IMR-90 (cell line): ENCODE results near the gene CWC27. TPM values are rescaled to one million over a fixed set of nuclear protein-coding genes. Genes with fewer than 3 reads are reported as not detected.

ENCODE experiments used
- ATAC-seq: fragments of 200-7000 bp; cut with Tn5 transposase; 2 replicates; pipeline ENCODE4 v1.9.1; 2020; ENCODE audit warnings: low read depth, mild to moderate bottlenecking, moderate library complexity
- BruUV-seq: library from RNA; stranded (reverse); fragments of 400-500 nt; replicated peaks from 2 replicates; lab custom pipeline; 2021; lab: Mats Ljungman, UMichigan
- CTCF ChIA-PET: fragments of 300-600 bp; formaldehyde crosslinking; extraction: SDS; loops from one replicate; lab custom pipeline; 2021; ENCODE audit warnings: antibody characterized with exemption; lab: Yijun Ruan, JAX
- POLR2A ChIA-PET: fragments of 300-600 bp; sonication (Branson Sonifier 250); formaldehyde crosslinking; loops from one replicate; lab custom pipeline; 2022; ENCODE audit warnings: antibody characterized with exemption; ENCODE audit not compliant: unreplicated experiment; lab: Charles Lee
- DNase-seq: peaks from one replicate; pipeline ENCODE4 v3.0.0; 2013
- H2AFZ ChIP-seq: replicated peaks from 2 replicates; pipeline ENCODE3; 2013; ENCODE audit warnings: low read length, mild to moderate bottlenecking; ENCODE audit not compliant: poor library complexity
- H2AK5ac ChIP-seq: 2 replicates; pipeline ENCODE4 v1.6.1; 2013; ENCODE audit warnings: low read depth, low read length, inconsistent platforms
- H2AK9ac ChIP-seq: replicated peaks from 2 replicates; pipeline ENCODE3; 2013; ENCODE audit warnings: mild to moderate bottlenecking, low read depth, low read length, moderate library complexity; ENCODE audit not compliant: poor library complexity
- H2BK120ac ChIP-seq: 2 replicates; pipeline ENCODE4 v1.6.1; 2013; ENCODE audit warnings: low read depth, low read length, inconsistent platforms
- H2BK15ac ChIP-seq: 3 replicates; pipeline ENCODE4 v1.6.1; 2013; ENCODE audit warnings: low read depth, low read length, inconsistent platforms
- H2BK20ac ChIP-seq: 2 replicates; pipeline ENCODE4 v1.6.1; 2013; ENCODE audit warnings: low read depth, mild to moderate bottlenecking, inconsistent platforms, low read length, moderate library complexity
- H2BK5ac ChIP-seq: 2 replicates; pipeline ENCODE4 v1.6.1; 2013; ENCODE audit warnings: mild to moderate bottlenecking, low read depth, low read length, inconsistent platforms; ENCODE audit not compliant: poor library complexity, severe bottlenecking
- H3K14ac ChIP-seq: replicated peaks from 2 replicates; pipeline ENCODE4 v1.6.1; 2013; ENCODE audit warnings: low read depth, low read length, inconsistent platforms
- H3K18ac ChIP-seq: 2 replicates; pipeline ENCODE4 v1.6.1; 2013; ENCODE audit warnings: low read depth, low read length, control low read depth
- H3K23ac ChIP-seq: 2 replicates; pipeline ENCODE4 v1.6.1; 2013; ENCODE audit warnings: low read depth, low read length, inconsistent platforms
- H3K27ac ChIP-seq: 2 replicates; pipeline ENCODE4 v1.5.1; 2013; ENCODE audit warnings: mild to moderate bottlenecking, control low read depth, low read length; ENCODE audit not compliant: insufficient read depth
- H3K27me3 ChIP-seq: 2 replicates; pipeline ENCODE4 v1.6.1; 2013; ENCODE audit warnings: low read length; ENCODE audit not compliant: control insufficient read depth, insufficient read depth
- H3K36me3 ChIP-seq: 2 replicates; pipeline ENCODE4 v1.6.1; 2013; ENCODE audit warnings: low read length, mixed read lengths; ENCODE audit not compliant: control insufficient read depth, insufficient read depth
- H3K4ac ChIP-seq: 2 replicates; pipeline ENCODE4 v1.6.1; 2013; ENCODE audit warnings: low read depth, low read length, inconsistent platforms
- H3K4me1 ChIP-seq: 2 replicates; pipeline ENCODE4 v1.6.1; 2013; ENCODE audit warnings: low read length, mixed read lengths; ENCODE audit not compliant: control insufficient read depth, insufficient read depth
- H3K4me2 ChIP-seq: 2 replicates; pipeline ENCODE4 v1.6.1; 2013; ENCODE audit warnings: low read depth, mild to moderate bottlenecking, control low read depth, low read length, moderate library complexity
- H3K4me3 ChIP-seq: 2 replicates; pipeline ENCODE4 v1.5.1; 2013; ENCODE audit warnings: low read depth, mild to moderate bottlenecking, control low read depth, low read length, moderate library complexity; ENCODE audit not compliant: insufficient read depth
- H3K56ac ChIP-seq: 2 replicates; pipeline ENCODE4 v1.6.1; 2013; ENCODE audit warnings: low read length, inconsistent platforms; ENCODE audit not compliant: insufficient read depth; ENCODE audit errors: extremely low read depth
- H3K79me1 ChIP-seq, 2 experiments: 2 replicates each; pipeline ENCODE4 v1.6.1; 2013; ENCODE audit warnings: low read length in 2 of 2, inconsistent platforms in 1 of 2, low read depth in 1 of 2
- H3K9ac ChIP-seq: 2 replicates; pipeline ENCODE4 v1.6.1; 2013; ENCODE audit warnings: low read depth, low read length, control low read depth
- H3K9me1 ChIP-seq: 2 replicates; pipeline ENCODE4 v1.6.1; 2013; ENCODE audit warnings: low read length, inconsistent platforms; ENCODE audit not compliant: insufficient read depth
- H3K9me3 ChIP-seq: 2 replicates; pipeline ENCODE4 v1.6.1; 2013; ENCODE audit warnings: low read length; ENCODE audit not compliant: control insufficient read depth, insufficient read depth
- H4K20me1 ChIP-seq: 2 replicates; pipeline ENCODE4 v1.6.1; 2013; ENCODE audit warnings: low read length, inconsistent platforms; ENCODE audit not compliant: insufficient read depth
- H4K5ac ChIP-seq: 2 replicates; pipeline ENCODE4 v1.6.1; 2013; ENCODE audit warnings: mild to moderate bottlenecking, low read depth, low read length, control low read depth
- H4K8ac ChIP-seq, 2 experiments: 2 replicates each; pipeline ENCODE4 v1.6.1; 2013; ENCODE audit warnings: low read depth in 2 of 2, low read length in 2 of 2, control low read depth in 1 of 2, inconsistent platforms in 1 of 2
- H4K91ac ChIP-seq: 2 replicates; pipeline ENCODE4 v1.6.1; 2013; ENCODE audit warnings: low read depth, low read length, inconsistent platforms; ENCODE audit not compliant: insufficient read depth
- BHLHE40 ChIP-seq: fragments of 150-350 bp; IDR thresholded peaks from 2 replicates; pipeline ENCODE4 v1.6.1; 2016; ENCODE audit warnings: mild to moderate bottlenecking, low read depth, low read length
- CHD1 ChIP-seq: IDR thresholded peaks from 2 replicates; pipeline ENCODE4 v1.6.1; 2012; ENCODE audit warnings: low read depth, low read length, improper control_type of control experiment
- CTCF ChIP-seq: conservative IDR thresholded peaks from 2 replicates; pipeline ENCODE4 v1.5.1; 2012; ENCODE audit warnings: mild to moderate bottlenecking, low read depth, low read length, improper control_type of control experiment
- FOS ChIP-seq: fragments of 150-350 bp; IDR thresholded peaks from 2 replicates; pipeline ENCODE4 v1.6.1; 2016; ENCODE audit warnings: low read depth, low read length
- MAFK ChIP-seq: IDR thresholded peaks from 2 replicates; pipeline ENCODE4 v1.6.1; 2012; ENCODE audit warnings: low read depth, low read length, improper control_type of control experiment
- MAZ ChIP-seq: IDR thresholded peaks from 2 replicates; pipeline ENCODE4 v1.6.1; 2012; ENCODE audit warnings: low read depth, mild to moderate bottlenecking, low read length, improper control_type of control experiment, moderate library complexity, borderline replicate concordance
- MXI1 ChIP-seq: IDR thresholded peaks from 2 replicates; pipeline ENCODE4 v1.6.1; 2012; ENCODE audit warnings: low read depth, mild to moderate bottlenecking, low read length, moderate library complexity, borderline replicate concordance
- NFE2L2 ChIP-seq: fragments of 150-350 bp; IDR thresholded peaks from 2 replicates; pipeline ENCODE4 v1.6.1; 2016; ENCODE audit warnings: low read depth, mild to moderate bottlenecking, low read length
- POLR2A ChIP-seq: IDR thresholded peaks from 2 replicates; pipeline ENCODE4 v1.6.1; 2012; ENCODE audit warnings: mild to moderate bottlenecking, low read depth, low read length
- RAD21 ChIP-seq: IDR thresholded peaks from 2 replicates; pipeline ENCODE4 v1.6.1; 2012; ENCODE audit warnings: low read length, improper control_type of control experiment
- RCOR1 ChIP-seq: IDR thresholded peaks from 2 replicates; pipeline ENCODE4 v1.6.1; 2012; ENCODE audit warnings: mild to moderate bottlenecking, low read length, improper control_type of control experiment; ENCODE audit not compliant: insufficient replicate concordance
- RFX5 ChIP-seq: IDR thresholded peaks from 2 replicates; pipeline ENCODE4 v1.8.0; 2012; ENCODE audit warnings: low read depth, mild to moderate bottlenecking, low read length, moderate library complexity
- SMC3 ChIP-seq: fragments of 150-350 bp; IDR thresholded peaks from 2 replicates; pipeline ENCODE4 v1.6.1; 2016; ENCODE audit warnings: low read depth, mild to moderate bottlenecking, antibody characterized with exemption, low read length, moderate library complexity
- USF2 ChIP-seq: fragments of 150-350 bp; IDR thresholded peaks from 2 replicates; pipeline ENCODE4 v1.6.1; 2017; ENCODE audit warnings: mild to moderate bottlenecking, antibody characterized with exemption, low read length, low read depth
- WGBS, 2 experiments: methylation state at CpG; one replicate each; pipeline versions ENCODE4 v1.1.5 to v1.1.7; 2013; ENCODE audit warnings: missing lambda C conversion rate in 2 of 2; ENCODE audit not compliant: insufficient read length in 1 of 2; ENCODE audit errors: extremely low coverage in 2 of 2; 5-methylcytosine and 5-hydroxymethylcytosine counted together
- dilution Hi-C: fragments of 300-500 bp; cut with HindIII; formaldehyde crosslinking; loops from one replicate; pipeline ENCODE4 v1.14.3; 2018; ENCODE audit warnings: low sequenced_read_pairs; ENCODE audit not compliant: unreplicated experiment
- in situ Hi-C: fragments of 300-500 bp; cut with MboI; formaldehyde crosslinking; loops from 3 replicates; pipeline ENCODE4 v1.14.3; 2019; ENCODE audit warnings: low sequenced_read_pairs, inconsistent platforms, mixed read lengths
- intact Hi-C: fragments of 100-400 bp; cut with micrococcal nuclease; formaldehyde crosslinking; loops from 2 replicates; pipeline ENCODE4 v1.10.0; 2022
- polyA plus RNA-seq, 3 experiments: library from polyadenylated mRNA; depleted of rRNA; stranded (reverse); fragments of >200 nt; gene quantifications; 2 replicates each; pipeline ENCODE4 v1.2.3, GENCODE V29; 2012; ENCODE audit warnings: low replicate concordance in 1 of 3
- total RNA-seq: library from RNA; depleted of rRNA; stranded (reverse); fragments of >200 nt; gene quantifications from 2 replicates; pipeline ENCODE4 v1.2.3, GENCODE V29; 2012
- TF ChIP-seq, protein P1 (sequence below): fragments of 150-350 bp; IDR thresholded peaks from 2 replicates; pipeline ENCODE4 v1.6.1; 2016; ENCODE audit warnings: low read depth, mild to moderate bottlenecking, low read length, moderate library complexity, borderline replicate concordance

Gene CWC27
- total and polyA plus RNA-seq, 2 of the 4 experiments (the other 2 are of a cell fraction), result 13.3 to 17.1 TPM

DNA sequence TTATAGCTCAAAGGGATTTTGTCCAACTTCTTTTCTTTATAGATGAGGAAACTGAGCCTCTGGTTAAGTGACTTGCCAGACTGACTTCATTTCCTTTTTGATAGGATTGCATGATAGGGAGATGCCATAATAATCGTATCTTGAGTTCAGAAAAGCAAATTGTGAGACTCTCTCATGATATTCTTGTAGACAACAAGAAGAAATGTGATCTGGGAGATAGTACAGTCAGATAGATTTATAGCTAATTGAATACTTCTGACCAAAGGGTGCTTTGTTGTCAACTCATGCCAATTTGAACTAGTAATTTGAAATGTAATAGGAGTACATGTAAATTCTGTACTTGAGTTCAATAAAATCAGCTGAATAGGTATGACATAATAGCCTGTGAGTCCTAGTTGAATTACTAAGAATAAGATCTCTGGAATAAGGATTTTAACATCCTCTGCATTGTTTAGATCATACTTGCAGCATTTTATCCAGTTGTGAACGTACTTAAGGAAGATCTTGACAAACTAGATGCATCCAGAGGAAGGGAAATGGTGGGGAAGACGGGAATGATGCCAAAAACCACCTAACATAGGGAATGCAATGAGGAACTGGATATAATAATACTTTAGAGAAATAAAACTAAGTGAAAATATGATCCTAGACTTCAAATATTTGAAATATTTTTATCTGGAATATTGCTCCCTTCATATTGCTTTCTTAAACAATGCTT is 25.5 kb downstream of the CWC27 start:
- H2BK120ac ChIP-seq, result no peak overlapping the region
- no peak overlapping the region for H3K27ac ChIP-seq
- WGBS, 2 experiments, result no CpG with 5 or more reads among the region's 3 CpGs
- no peaks in the 10 kb centered on the region; the same call in 1 of the 2 replicates for H3K4me1 ChIP-seq
- H3K18ac ChIP-seq, result no peak overlapping the region
- no peak overlapping the region for H2BK20ac ChIP-seq
- no peak overlapping the region for H2BK5ac ChIP-seq
- no peaks in the 10 kb centered on the region for H4K20me1 ChIP-seq
- no peak overlapping the region for H2AK9ac ChIP-seq
- ChIA-PET CTCF (no interaction called here), POLR2A (no interaction called here)
- 0 out of 2 replicates have a peak, but pooled peaks cover 2% of the 10 kb centered on the region for H3K36me3 ChIP-seq
- in situ Hi-C loops, result loop anchor here (25.0 kb wide), 1 partner anchor 557 kb away; no protein-coding TSS in a partner anchor
- H3K9ac ChIP-seq, result no peak overlapping the region
- DNase-seq (no peak), ATAC-seq (no peak)
- dilution Hi-C loops, result no loop called here
- H3K14ac ChIP-seq, result no peak overlapping the region
- intact Hi-C loops, result no loop called here
- no peak overlapping the region for H2AK5ac ChIP-seq
- H3K4me3 ChIP-seq, result no peak overlapping the region
- no peak overlapping the region for H4K5ac ChIP-seq
- BruUV-seq, result no TSS peak
- no peaks in the 10 kb centered on the region for H3K9me3 ChIP-seq
- H3K27me3 ChIP-seq, result no peaks in the 10 kb centered on the region
- no peak overlapping the region for H4K91ac ChIP-seq
- H4K8ac ChIP-seq, result no peak overlapping the region
- no peaks in the 10 kb centered on the region for H3K79me1 ChIP-seq
- H3K9me1 ChIP-seq, result peaks cover 5% of the 10 kb centered on the region; the same call in 1 of the 2 replicates
- H2AFZ ChIP-seq, result no peak overlapping the region
- H2BK15ac ChIP-seq, result no peak overlapping the region
- H3K56ac ChIP-seq, result no peak overlapping the region
- H3K4ac ChIP-seq, result no peak overlapping the region
- H3K4me2 ChIP-seq, result no peak overlapping the region
- 0 out of 2 replicates have a peak overlapping the region, but pooled peaks have one; percentile 25 for H3K23ac ChIP-seq
- TF ChIP-seq RAD21, result no peak
- no peak for TF ChIP-seq MXI1
- TF ChIP-seq, protein P1, sequence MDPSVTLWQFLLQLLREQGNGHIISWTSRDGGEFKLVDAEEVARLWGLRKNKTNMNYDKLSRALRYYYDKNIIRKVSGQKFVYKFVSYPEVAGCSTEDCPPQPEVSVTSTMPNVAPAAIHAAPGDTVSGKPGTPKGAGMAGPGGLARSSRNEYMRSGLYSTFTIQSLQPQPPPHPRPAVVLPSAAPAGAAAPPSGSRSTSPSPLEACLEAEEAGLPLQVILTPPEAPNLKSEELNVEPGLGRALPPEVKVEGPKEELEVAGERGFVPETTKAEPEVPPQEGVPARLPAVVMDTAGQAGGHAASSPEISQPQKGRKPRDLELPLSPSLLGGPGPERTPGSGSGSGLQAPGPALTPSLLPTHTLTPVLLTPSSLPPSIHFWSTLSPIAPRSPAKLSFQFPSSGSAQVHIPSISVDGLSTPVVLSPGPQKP, result no peak
- no peak for TF ChIP-seq MAFK
- no peak for TF ChIP-seq BHLHE40
- TF ChIP-seq POLR2A, result no peak
- TF ChIP-seq SMC3, result no peak
- no peak for TF ChIP-seq CTCF
- no peak for TF ChIP-seq FOS
- TF ChIP-seq CHD1, result no peak
- TF ChIP-seq NFE2L2, result no peak
- TF ChIP-seq RCOR1, result no peak
- no peak for TF ChIP-seq USF2
- TF ChIP-seq MAZ, result no peak
- no peak for TF ChIP-seq RFX5
